GM21381 (cell line): Measurements from ENCODE around the gene MAML3.

ENCODE experiments used
- ATAC-seq: cut with Tn5 transposase; IDR thresholded peaks from one replicate; pipeline ENCODE4 v1.9.1; 2021; ENCODE audit warnings: mild to moderate bottlenecking, moderate library complexity; ENCODE audit not compliant: unreplicated experiment

Gene MAML3

GRCh38 chr4:140080883-140081282, 73.1 kb downstream of the MAML3 start:
- no peak for ATAC-seq

- ATAC-seq = no peak
These were observed 75.6 kb downstream of the MAML3 start for GRCh38 chr4:140078366-140078765.

GRCh38 chr4:140076307-140076706, 77.7 kb downstream of the MAML3 start:
- no peak for ATAC-seq

GRCh38 chr4:140071806-140072205, 82.2 kb downstream of the MAML3 start:
- ATAC-seq = peak; percentile 97

GRCh38 chr4:140070973-140071372, 83.0 kb downstream of the MAML3 start:
- no peak for ATAC-seq

GRCh38 chr4:140070366-140070765, 83.6 kb downstream of the MAML3 start:
- ATAC-seq = peak; percentile 40

GRCh38 chr4:140069066-140069465, 84.9 kb downstream of the MAML3 start:
- ATAC-seq = no peak

- ATAC-seq = no peak
These were observed 85.7 kb downstream of the MAML3 start for GRCh38 chr4:140068271-140068670.

- ATAC-seq = no peak
These were observed 87.7 kb downstream of the MAML3 start for GRCh38 chr4:140066031-140066930.

- ATAC-seq = no peak
These were observed 88.6 kb downstream of the MAML3 start for GRCh38 chr4:140065393-140065792.

GRCh38 chr4:140061659-140062289, 92.2 kb downstream of the MAML3 start:
- no peak for ATAC-seq

GRCh38 chr4:140061194-140061593, 92.8 kb downstream of the MAML3 start:
- ATAC-seq = no peak

- no peak for ATAC-seq
These were observed 94.8 kb downstream of the MAML3 start for GRCh38 chr4:140059159-140059558.

GRCh38 chr4:140057701-140058100, 96.3 kb downstream of the MAML3 start:
- ATAC-seq = no peak

GRCh38 chr4:140056015-140056414, 98.0 kb downstream of the MAML3 start:
- ATAC-seq = no peak

- ATAC-seq = no peak
These were observed 99.1 kb downstream of the MAML3 start for GRCh38 chr4:140054861-140055260.

GRCh38 chr4:140053185-140053584, 100.8 kb downstream of the MAML3 start:
- ATAC-seq = no peak

- peak; percentile 48 for ATAC-seq
These were observed 101.9 kb downstream of the MAML3 start for GRCh38 chr4:140052050-140052449.

- no peak for ATAC-seq
These were observed 103.9 kb downstream of the MAML3 start for GRCh38 chr4:140049849-140050637.

GRCh38 chr4:140049024-140049848, 104.7 kb downstream of the MAML3 start:
- ATAC-seq = no peak
